Lower leg skin (tissue), 3 donors: ENCODE data around the gene GPC6.

ENCODE experiments used
- CTCF ChIP-seq, 3 donors: fragments of 450-650 bp; IDR thresholded peaks; one replicate each; pipeline ENCODE4 v1.5.1; 2016; ENCODE audit warnings: antibody characterized with exemption in 3 of 3, mild to moderate bottlenecking in 3 of 3, moderate library complexity in 2 of 3
- POLR2A ChIP-seq, 2 donors: fragments of 450-650 bp; IDR thresholded peaks; one replicate each; pipeline ENCODE4 v1.6.1; 2016 to 2017; ENCODE audit warnings: antibody characterized with exemption in 2 of 2, mild to moderate bottlenecking in 1 of 2, moderate library complexity in 1 of 2

DNA sequence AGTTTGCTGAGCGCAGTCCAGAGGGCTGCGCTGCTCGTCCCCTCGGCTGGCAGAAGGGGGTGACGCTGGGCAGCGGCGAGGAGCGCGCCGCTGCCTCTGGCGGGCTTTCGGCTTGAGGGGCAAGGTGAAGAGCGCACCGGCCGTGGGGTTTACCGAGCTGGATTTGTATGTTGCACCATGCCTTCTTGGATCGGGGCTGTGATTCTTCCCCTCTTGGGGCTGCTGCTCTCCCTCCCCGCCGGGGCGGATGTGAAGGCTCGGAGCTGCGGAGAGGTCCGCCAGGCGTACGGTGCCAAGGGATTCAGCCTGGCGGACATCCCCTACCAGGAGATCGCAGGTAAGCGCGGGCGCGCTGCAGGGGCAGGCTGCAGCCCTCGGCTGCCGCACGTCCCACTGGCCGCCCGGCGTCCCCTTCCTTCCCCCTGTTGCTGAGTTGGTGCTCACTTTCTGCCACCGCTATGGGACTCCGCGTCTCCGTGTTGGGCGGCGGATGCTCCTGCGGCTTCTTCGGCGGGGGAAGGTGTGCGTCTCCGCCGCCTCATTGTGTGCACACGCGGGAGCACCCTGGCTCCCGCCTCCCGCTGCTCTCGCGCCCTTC lies 772 bp downstream of the GPC6 start:
- TF ChIP-seq CTCF (IDR thresholded peaks at IDR 0.05) (no peak), POLR2A (IDR thresholded peaks at IDR 0.05) (no peak)
